Measurements from ENCODE around the gene TNS3.
"Not testable (repeated sequence)": the region's sequence is repeated elsewhere in the genome, so short reads cannot be mapped to it uniquely, and the experiment has no call there.

Gene TNS3

DNA sequence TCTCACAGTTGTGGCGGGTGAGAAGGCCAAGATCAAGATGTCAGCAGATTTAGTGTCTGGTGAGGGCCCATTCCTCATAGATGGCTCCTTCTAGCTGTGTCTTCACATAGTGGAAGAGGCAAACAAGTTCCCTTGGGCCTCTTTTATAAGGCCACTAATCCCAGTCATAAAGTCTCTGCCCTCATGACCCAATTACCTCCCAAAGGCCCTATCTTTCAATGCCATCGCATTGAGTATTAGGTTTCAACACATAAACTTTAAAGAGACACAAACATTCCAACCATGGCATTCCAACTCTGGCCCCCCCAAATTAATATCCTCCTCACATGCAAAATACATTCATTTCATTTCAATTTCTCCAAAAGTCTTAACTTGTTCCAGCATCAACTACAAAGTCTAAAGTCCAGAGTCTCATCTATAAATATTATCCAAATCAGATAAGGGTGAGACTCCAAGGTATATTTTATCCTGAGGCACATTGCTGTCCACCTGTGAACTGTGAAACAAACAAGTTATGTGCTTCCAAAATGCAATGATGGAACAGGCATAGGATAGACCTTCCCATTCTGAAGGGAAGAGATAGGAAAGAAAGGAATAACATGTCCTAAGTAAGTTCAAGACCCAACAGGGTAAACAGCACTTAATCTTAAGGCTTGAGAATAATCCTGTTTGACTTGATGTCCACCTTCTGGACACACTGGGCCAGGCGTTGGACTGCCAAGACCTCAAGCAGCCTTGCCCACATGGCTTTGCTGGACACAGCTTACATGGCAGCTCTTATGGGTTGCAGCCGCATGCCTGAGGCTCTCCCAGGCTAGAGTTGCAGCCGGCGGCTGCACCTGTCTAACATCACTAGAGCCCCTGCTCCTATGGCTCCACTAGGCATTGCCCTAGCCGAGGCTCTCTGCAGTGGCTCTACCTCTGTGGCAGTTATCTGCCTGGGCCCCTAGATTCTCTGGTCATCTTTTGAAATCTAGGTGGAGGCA lies 312.8 kb downstream of the TNS3 start:
- DNase-seq, result no peak

- no peak for DNase-seq
These were observed 314.6 kb downstream of the TNS3 start for GRCh38 chr7:47267346-47267745.

GRCh38 chr7:47266799-47267198 lies 315.1 kb downstream of the TNS3 start:
- no peak for DNase-seq

DNA sequence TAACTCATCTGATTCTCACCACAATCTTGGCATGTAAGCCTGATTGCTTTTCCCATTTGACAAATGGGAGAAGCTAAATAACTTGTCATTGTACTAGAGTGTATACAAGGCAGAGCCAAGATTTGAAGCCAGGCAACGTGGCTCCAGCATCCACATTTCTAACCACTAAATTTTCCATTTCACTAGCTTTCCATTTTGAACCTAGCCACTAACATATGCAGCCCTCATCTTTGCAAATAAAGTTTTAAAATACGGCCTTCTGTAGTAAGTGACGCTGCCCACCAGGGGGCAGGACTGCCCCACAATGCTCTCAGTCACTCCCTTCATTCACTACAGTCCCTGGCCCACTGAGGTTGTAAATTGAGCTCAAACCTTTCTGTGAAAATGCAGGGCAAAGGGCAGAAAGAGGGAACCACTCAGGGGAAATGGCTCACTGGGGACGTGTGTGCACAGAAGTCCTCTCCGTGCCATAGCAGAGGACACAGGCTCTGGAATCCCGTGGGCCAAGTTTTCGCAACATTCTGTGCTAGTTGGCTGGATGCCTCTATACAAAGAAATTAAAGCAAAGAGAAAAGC lies 315.7 kb downstream of the TNS3 start:
- DNase-seq, result peak in 1 of 5 donors; percentile 12

GRCh38 chr7:47265621-47266020 lies 316.3 kb downstream of the TNS3 start:
- no peak for DNase-seq

DNA sequence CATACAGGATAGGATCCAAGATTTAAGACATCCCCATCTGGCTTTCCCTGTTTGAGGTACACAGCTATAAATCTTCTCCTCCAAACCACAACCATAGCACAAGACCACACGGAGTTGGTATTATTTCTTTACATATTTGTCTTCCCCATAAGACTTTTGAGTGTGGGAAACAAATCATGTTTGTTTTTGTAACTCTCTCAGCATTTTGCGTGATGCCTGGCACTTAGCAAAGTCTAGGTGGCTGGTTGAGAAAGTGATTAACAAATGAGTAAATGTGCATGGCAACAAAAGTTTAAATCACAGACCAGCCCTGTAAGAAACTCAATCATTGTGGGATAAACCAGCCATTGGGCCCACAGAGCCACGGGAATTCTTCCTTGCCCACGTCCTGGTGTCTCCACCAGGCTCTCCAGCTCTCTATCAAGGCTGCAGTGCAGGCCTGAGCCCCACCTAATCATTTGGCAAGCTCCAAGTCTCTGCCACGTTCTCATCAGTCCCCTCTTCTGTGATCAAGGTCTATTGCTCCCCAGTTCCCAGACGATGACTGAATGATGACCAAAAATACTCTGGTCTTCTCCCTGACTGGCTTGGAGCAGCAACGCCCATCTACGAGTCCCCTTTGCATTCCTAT lies 317.8 kb downstream of the TNS3 start:
- no peak for DNase-seq

DNA sequence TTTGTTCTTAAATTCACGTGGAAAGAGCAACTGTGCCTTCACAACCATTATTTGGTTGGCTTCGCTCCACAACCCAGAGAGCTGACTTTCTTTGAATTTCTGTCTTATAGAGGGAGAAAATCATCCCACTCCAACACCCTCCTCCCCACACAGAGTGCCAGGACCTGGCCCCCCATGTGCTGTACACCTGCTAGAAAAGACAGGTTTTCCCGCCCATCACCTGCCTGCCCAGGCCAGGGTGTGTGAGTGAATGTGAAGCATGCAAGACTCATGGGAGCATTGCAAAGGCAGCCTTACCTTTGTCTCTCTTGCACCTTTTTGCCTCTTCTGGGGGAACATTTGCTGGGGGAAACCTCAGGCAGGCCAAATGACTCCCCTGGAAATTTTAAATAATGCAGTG lies 319.0 kb downstream of the TNS3 start:
- DNase-seq, result no peak

DNA sequence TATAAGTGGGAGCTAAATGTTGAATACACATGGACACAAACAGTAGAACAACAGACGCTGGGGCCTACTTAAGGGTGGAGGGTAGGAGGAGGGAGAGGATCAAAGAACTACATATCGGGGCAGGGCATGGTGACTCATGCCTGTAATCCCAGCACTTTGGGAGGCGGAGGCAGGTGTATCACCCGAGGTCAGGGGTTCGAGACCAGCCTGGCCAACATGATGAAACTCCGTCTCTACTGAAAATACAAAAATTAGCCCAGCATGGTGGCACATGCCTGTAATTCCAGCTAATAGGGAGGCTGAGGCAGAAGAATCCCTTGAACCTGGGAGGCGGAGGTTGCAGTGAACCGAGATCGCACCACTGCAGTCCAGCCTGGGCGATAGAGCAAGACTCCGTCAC lies 319.8 kb downstream of the TNS3 start:
- not testable (repeated sequence) for DNase-seq

DNA sequence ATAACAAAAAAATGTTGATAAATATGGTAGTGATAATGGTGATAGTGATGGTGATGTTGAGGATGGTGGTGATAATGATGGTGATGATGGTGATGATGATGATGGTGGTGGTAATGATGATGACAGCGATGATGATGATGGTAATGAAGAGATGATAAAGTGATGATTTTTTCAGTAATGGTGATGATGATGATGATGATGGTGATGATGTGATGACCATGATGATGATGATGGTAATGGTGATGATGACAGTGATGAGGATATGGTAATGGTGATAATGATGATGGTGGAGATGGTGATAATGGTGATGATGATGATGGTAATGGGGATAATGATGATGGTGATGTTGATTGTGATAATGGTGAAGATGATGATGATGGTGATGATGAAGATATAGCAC lies 321.6 kb downstream of the TNS3 start:
- DNase-seq, result no peak

DNA sequence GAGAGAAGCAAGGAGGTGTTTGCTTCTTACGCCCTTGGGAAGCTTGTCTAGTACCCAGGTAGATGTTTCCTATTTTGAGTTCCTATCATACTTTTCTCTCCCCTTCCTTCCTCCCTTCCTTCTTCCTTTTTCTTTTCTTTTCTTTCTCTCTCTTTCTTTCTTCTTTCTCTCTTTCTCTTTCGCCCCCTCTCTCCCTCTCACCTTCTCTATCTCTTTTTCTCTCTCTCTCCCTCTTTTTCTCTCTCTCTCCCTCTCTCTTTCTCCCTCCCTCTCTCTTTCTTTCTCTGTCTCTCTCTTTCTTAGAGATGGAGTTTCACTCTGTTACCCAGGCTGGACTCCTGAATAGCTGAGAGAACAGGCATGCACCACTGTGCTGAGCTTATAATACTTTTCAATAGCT lies 322.2 kb downstream of the TNS3 start:
- DNase-seq, result no peak

DNA sequence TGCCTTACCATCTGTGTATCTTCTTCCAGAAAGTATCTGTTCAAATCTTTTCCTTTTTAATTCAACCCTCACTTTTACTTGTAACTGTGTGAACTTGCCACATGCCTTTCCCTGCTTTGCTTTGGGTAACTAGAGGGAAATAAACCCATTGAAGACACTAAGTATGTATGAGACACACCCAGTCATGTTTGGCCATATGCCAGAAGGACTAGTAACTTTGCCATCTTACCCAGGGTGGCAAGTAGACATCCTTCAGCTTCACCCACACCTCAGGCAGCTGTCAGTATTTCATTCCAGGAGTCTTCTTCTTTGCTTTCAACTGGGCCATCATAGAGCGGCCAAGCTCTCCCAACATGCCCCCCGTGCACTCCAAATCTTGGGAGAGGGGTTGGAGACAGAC lies 323.1 kb downstream of the TNS3 start:
- no peak for DNase-seq

GRCh38 chr7:47256016-47256415 lies 325.9 kb downstream of the TNS3 start:
- no peak for DNase-seq

GRCh38 chr7:47255441-47255840 lies 326.5 kb downstream of the TNS3 start:
- DNase-seq, result no peak

- no peak for DNase-seq
These were observed 326.9 kb downstream of the TNS3 start for GRCh38 chr7:47255007-47255406.

- peak in 3 of 5 donors; percentile 1 to 21 (median 13) for DNase-seq
These were observed 327.6 kb downstream of the TNS3 start for GRCh38 chr7:47254081-47254977.

- DNase-seq, result no peak
These were observed 328.2 kb downstream of the TNS3 start for GRCh38 chr7:47253650-47254080.

DNA sequence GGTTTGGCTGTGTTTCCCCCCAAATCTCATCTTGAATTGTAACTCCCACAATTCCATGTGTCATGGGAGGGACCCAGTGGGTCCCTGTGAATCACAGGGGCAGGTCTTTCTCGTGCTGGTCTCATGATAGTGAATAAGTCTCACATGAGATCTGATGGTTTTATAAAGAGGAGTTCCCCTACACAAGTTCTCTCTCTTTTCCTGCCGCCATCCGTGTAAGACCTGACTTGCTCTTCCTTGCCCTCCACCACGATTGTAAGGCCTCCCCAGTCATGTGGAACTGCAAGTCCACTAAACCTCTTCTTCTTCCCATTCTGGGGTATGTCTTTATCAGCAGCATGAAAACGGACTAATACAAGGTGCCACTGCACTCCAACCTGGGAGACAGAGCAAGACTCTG lies 329.2 kb downstream of the TNS3 start:
- no peak for DNase-seq

DNA sequence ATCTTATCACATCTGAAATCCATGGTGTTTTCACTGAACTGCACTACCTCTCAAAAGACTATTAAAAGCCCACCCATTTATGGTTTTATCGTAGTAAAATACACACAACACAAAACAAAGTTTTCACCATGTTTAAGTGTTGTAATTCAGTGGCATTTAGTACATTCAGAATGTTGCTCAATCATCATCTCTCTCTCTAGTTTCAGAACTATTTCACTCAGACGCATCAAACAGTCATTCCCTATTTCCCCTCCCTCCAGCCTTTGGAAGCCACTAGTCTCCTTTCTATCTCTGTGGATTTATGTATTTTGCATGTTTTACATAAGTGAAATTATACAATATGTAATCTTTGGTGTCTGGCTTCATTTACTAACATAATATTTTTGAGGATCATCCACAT lies 332.6 kb downstream of the TNS3 start:
- DNase-seq, result no peak

GRCh38 chr7:47248797-47249196 lies 333.1 kb downstream of the TNS3 start:
- DNase-seq, result no peak

- DNase-seq, result no peak
These were observed 334.8 kb downstream of the TNS3 start for GRCh38 chr7:47247132-47247531.

DNA sequence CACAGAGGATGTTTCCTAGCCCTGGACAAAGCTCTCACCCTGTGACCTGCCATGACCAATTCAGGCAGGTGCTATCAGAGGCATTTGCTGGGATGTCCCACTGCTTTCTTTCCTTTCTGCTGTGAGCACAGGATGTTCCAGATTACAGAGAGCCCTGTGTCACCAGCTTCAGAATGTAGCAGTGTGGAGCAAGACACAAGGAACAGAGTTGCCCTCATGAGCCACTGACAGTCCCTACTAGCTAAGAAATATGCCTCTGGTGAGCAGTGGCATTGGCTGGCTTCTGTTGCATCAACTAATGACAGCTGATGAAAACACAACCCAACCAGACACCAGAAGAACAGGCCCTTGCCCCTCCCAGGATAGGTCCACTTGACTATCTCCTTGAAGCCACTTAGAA lies 337.2 kb downstream of the TNS3 start:
- DNase-seq, result no peak

Data from T-helper 1 cell (primary cell).